Stimulated activated naive CD8-positive, alpha-beta T cell treated with anti-CD3 and anti-CD28 coated beads, Interleukin-15, amount 100 ng/mL, for 72 hours (primary cell): ENCODE data around the gene CROCC.

ENCODE experiments used
- ATAC-seq: fragments of 150-1000 bp; cut with Tn5 transposase; 2 replicates; pipeline ENCODE4 v1.10.0; 2021; ENCODE audit warnings: mild to moderate bottlenecking, moderate library complexity
- DNase-seq, 2 donors: peaks; one replicate each; pipeline ENCODE4 v3.0.0; 2021 to 2022
- H3K27ac Mint-ChIP-seq, 2 donors: one replicate each; pipeline ENCODE4 v1.8.0; 2022; ENCODE audit warnings: mild to moderate bottlenecking in 2 of 2, mixed read lengths in 2 of 2, moderate library complexity in 2 of 2
- H3K27me3 Mint-ChIP-seq: one replicate; pipeline ENCODE4 v1.8.0; 2022; ENCODE audit warnings: mixed read lengths
- H3K4me1 Mint-ChIP-seq: one replicate; pipeline ENCODE4 v1.8.0; 2022; ENCODE audit warnings: mild to moderate bottlenecking, mixed read lengths
- H3K4me3 Mint-ChIP-seq, 2 donors: one replicate each; pipeline ENCODE4 v1.8.0; 2022; ENCODE audit warnings: mild to moderate bottlenecking in 2 of 2, mixed read lengths in 2 of 2, moderate library complexity in 1 of 2
- H3K9me3 Mint-ChIP-seq, 2 donors: one replicate each; pipeline ENCODE4 v1.8.0; 2022; ENCODE audit warnings: mixed read lengths in 2 of 2

CROCC gene

DNA sequence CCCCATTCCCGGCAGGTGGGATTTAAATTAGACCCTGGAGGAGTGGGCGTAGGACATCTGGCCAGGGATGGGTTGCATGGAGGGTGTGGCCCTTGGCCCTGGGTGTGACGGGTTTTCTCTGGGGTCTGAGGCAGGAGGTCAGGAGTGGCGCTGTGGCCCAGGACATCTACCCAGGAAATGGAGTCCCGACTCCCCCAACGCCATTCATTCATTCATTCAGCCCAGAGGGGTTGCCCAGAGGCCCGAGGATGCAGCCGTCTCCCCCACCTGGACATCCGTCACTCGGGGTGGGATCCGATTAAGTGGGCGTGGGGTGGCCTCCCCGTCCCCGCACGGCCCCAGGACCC, 89.3 kb downstream of the CROCC start:
- H3K27me3 Mint-ChIP-seq = no peaks in the 10 kb centered on the region
- H3K4me1 Mint-ChIP-seq = peaks cover 27% of the 10 kb centered on the region
- H3K27ac Mint-ChIP-seq = peak overlapping the region in 1 of 2 donors; percentile 54
- H3K9me3 Mint-ChIP-seq = no peaks in the 10 kb centered on the region
- DNase-seq (peak in 1 of 2 donors; percentile 7), ATAC-seq (peak; percentile 1)
- peak overlapping the region; percentile 84 to 90 for H3K4me3 Mint-ChIP-seq

DNA sequence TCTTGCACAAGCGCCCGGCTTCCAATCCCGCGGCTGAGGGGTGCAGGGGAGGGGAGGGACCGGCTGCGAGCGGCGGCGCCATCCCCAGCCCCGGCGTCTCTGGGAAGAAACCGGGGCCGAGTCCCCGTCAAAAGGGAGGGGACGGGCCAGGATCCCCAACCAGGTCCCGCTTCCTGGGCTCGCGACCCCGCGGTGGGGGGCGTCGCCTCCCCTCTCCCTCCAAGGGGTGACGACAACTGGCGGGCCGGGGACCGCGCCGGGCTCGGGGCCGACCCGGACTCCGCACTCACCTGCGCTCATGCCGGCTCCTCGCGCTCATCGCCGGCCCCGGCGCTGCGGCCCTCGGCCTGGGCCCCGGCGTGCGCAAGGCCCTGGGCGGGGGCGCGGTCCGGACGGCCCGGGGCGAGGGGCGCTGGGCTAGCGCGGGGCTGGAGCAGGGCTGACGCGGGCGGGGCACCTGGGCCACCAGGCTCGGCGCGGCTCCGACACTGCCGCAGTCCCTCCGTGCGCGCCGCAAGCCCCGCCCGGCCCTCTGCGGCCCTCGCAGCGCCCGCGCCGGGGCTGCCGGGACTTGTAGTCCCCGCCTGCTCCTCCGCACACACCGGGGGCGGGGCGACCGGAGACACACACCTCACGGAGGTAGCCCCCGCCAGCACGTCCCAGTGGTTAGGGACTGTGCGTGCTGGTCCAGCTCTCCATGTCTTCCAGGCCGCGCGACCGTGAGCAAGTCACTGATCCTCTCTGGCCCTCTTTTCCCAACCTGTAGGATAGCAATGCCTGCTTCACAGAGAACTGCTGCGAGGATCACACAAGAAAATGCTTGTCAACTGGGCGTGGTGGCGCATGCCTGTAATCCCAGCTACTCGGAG, 89.9 kb downstream of the CROCC start, which contains the start of gene ATP13A2:
Gene ATP13A2, minus strand, starts transcription at position 490 of the 869 bp plus-strand sequence. Its CDS starts 190 bp downstream, at position 300.
- Mint-ChIP-seq H3K4me3 (peak within 1 kb of the TSS; percentile 84 to 90), H3K27me3 (no peaks in the 10 kb centered on the region), H3K4me1 (peaks cover 27% of the 10 kb centered on the region), H3K27ac (peak within 1 kb of the TSS; percentile 70 to 89), H3K9me3 (no peaks in the 10 kb centered on the region)
- peak; percentile 80 to 83 for DNase-seq
- ATAC-seq = peak; percentile 99

DNA sequence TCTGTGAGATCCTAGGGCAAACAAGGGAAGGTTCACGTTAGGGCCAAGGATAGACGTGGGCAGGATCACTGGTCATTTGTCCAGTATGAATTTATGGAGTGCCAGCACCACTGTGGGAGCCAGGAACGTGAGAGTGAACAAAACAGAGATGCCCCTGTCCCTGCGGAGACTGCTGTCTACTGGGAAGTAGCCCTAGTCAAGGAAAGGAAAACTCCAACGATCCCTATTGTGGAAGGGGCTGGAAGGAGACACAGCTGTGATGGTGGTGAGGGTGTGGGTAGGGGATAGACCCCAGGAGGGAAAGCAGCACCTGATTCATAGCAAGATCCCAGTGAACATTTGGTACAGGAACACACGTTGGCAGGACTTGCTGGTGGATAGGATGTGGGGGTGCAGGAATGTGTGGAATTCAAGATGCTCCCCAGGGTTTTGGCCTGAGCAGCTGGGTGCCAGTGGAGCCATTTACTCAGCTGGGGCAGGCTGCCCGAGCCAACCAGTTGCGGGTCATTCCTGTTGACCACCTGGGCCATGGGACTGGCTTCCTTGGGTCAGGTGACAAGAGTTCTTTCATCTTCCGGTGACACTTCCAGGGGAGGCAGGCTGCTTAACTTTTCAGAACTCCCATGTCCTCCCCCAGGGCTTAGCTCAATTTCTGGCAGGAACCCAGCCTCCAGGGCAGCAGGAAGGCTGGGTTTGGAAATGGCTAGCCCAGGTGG, 91.2 kb downstream of the CROCC start:
- no peak overlapping the region for H3K4me3 Mint-ChIP-seq
- no peak overlapping the region for H3K27ac Mint-ChIP-seq
- DNase-seq = no peak

DNA sequence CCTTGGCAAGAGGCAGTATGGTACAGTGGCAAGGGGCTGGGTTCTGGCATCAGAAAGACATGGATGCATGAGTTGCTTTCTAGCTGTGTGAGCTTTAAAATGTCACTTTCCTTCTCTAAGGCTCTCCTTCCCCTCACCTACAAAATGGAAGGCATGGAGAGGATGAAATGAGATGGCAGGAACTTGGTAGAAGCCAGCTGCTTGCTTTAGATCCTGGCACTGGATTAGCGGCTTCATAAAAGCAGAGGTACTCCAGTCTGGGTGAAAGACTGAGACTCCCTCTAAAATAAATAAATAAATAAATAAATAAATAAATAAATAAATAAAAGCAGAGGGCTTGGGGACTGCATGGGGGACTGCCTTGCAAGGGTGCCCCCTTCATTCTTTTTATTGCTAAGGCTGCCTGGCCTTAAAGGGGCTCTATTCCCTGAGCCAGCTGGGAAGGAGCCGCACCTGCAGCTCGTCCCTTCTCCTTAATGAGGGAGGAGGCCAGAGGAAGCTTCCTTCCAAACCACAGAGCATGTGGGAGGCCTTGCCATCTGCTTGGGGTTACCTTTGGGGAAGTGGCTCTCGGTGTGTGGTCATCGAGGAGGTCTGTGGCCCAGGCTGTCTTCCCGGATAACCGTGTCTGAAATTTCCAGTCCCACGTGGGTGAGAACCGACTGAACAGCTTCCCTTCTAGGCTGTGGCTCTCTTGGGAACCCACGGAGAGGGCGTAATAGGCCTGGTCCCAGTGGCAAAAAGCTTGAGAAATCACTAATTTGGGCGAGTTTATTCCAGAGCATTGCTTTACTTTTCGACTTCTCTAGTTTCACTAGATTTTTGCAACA, 92.0 kb downstream of the CROCC start:
- ATAC-seq = no peak
- no peak for DNase-seq
- Mint-ChIP-seq H3K4me3 (no peak overlapping the region), H3K9me3 (no peaks in the 10 kb centered on the region), H3K27ac (no peak overlapping the region), H3K27me3 (no peaks in the 10 kb centered on the region), H3K4me1 (peaks cover 28% of the 10 kb centered on the region)

More for the DNA sequence above, 91.2 kb downstream of the CROCC start:
- no peak for ATAC-seq
- H3K9me3 Mint-ChIP-seq = no peaks in the 10 kb centered on the region
- peaks cover 27% of the 10 kb centered on the region for H3K4me1 Mint-ChIP-seq
- no peaks in the 10 kb centered on the region for H3K27me3 Mint-ChIP-seq

DNA sequence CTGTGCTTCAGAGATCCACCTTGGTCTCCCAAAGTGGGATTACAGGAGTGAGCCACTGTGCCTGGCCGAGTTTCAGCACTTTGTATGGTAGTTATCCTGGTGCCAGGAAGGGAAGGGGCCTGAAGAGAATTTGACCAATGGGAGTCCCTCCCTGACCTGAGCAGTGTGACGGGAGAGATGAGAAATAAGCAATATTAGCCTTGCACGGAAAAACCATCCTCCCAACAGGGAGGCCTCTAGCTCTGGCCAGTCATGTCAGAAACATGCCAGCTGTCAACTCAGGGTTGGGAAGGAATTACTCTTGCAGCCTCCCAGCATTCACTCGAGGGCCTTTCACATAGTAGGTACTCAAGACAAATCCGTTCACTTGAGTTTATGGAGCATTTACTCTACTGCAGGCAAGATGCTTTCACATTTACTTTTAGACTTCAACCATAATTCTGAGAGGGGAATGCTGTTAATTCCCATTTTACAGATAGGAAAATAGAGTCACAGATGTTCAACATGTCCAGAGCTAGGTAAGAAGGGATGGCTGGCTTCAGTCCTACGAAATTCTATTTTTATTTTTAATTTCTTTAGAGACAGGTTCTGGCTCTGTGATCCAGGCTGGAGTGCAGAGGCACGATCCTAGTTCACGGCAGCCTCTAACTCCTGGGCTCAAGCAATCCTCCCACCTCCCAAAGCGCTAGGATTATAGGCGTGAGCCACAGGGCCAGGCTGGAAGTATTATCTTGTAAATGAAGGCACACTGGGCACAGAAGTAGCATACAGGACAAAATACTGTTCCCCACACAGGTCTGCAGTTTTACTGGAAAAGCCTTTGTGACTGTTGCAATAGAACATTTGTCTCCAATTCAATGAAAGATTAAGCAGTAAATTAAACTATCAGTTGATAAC, 93.2 kb downstream of the CROCC start:
- no peaks in the 10 kb centered on the region for H3K9me3 Mint-ChIP-seq
- no peaks in the 10 kb centered on the region for H3K27me3 Mint-ChIP-seq
- H3K4me3 Mint-ChIP-seq = no peak overlapping the region
- DNase-seq = no peak
- peaks cover 34% of the 10 kb centered on the region for H3K4me1 Mint-ChIP-seq
- H3K27ac Mint-ChIP-seq = no peak overlapping the region
- ATAC-seq = no peak

DNA sequence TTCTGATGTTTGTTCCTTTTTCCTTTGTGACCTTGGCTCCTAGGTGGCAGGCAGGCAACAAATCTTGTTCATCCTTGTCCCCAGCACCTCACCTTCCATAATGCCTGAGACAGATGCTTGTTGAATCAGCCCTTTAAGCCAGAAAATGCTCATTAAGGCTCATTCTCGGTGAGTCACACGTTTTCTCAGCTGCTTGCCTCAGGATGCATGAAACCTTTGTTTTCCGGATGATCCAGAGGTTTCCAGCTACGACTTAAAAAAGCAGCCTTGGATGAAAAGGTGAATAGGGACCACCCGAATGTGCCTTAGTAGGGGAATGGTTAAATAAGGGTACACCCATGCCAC, 94.6 kb downstream of the CROCC start:
- H3K4me3 Mint-ChIP-seq = no peak overlapping the region
- H3K27ac Mint-ChIP-seq = no peak overlapping the region
- H3K4me1 Mint-ChIP-seq = peaks cover 23% of the 10 kb centered on the region
- H3K27me3 Mint-ChIP-seq = no peaks in the 10 kb centered on the region
- DNase-seq = no peak
- no peak for ATAC-seq
- H3K9me3 Mint-ChIP-seq = no peaks in the 10 kb centered on the region

DNA sequence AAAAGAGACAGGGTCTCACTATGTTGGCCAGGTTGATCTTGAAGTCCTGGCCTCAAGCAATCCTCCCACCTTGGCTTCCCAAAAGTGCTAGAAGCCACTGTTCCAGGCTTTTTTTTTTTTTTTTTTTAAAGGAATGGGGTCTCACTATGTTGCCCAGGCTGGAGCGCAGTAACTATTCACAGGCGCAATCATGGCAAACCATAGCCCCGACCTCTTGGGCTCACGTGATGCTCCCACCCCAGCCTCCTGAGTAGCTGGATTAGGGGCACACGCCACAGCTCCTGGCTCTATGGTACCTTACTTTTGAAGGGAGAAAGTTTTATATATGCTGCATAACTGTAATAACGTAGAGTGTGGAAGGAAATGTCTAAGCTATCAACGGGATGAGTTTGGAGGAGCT, 95.7 kb downstream of the CROCC start:
- ATAC-seq (no peak), DNase-seq (no peak)
- H3K27ac Mint-ChIP-seq = no peak overlapping the region
- H3K9me3 Mint-ChIP-seq = no peaks in the 10 kb centered on the region
- no peak overlapping the region for H3K4me3 Mint-ChIP-seq
- no peaks in the 10 kb centered on the region for H3K27me3 Mint-ChIP-seq
- peaks cover 16% of the 10 kb centered on the region for H3K4me1 Mint-ChIP-seq

DNA sequence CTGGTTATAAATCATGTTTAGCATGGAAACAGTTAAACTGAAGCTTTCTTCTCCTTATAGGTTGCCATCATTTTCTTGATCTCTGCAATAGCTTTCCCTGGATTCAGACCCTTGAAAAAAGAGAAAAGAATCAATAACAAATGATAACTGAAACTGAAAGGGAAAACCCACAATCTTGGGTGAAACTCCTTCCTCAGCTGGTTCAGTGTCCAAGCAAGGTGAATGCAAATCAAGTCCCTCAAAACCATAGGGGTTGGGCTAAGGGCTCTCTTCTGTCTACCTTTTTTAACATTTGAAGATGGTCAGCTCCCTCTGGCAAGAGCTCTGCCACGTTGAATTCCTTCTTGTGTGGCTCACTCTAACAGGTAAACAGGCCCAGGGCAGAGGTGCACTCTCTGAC, 97.1 kb downstream of the CROCC start:
- ATAC-seq = no peak
- Mint-ChIP-seq H3K4me1 (peaks cover 11% of the 10 kb centered on the region), H3K9me3 (no peaks in the 10 kb centered on the region), H3K4me3 (no peak overlapping the region), H3K27me3 (no peaks in the 10 kb centered on the region), H3K27ac (peak overlapping the region; percentile 38 to 79)
- DNase-seq = no peak

DNA sequence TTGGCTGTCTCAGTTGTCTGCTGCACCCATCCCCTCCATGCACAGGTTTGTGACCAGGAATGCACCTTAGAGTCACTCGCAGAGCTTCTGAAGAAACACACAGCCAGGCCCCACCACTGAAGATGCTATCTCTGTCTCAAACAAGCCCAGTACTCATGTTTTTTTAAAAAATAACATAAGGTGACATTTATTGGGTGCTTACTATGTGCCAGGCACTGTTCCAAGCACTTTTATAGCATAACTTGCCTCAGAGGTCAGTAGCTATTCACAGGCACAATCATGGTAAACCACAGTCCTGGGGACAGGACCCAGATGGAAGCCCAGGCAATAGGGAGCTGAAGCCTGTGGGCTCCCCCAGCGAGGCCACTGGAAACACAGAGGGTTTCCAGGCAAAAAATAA, 98.8 kb downstream of the CROCC start:
- DNase-seq (no peak), ATAC-seq (no peak)
- Mint-ChIP-seq H3K27me3 (no peaks in the 10 kb centered on the region), H3K9me3 (no peaks in the 10 kb centered on the region), H3K27ac (peak overlapping the region in 1 of 2 donors; percentile 74), H3K4me1 (peaks cover 11% of the 10 kb centered on the region), H3K4me3 (no peak overlapping the region)

DNA sequence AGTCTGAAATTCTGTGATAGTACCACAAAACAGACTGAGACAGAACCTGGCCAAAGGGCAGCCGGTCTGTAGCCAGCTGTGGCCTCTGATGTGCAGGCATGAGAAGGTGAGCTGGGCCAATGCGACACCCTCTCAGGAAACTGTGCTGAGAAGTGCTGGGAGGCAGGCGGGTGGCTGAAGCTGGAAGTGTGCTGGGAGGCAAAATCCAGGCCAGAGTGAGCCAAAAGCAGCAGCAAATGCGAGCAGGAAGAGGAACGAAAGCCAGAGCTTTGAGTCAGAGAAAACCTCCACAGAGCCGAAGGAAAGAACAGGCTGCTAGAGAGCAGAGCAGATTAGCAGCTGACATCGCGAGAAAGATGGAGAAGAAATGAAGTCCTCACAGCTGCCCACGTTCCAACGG, 100.2 kb downstream of the CROCC start:
- DNase-seq = no peak
- H3K9me3 Mint-ChIP-seq = no peaks in the 10 kb centered on the region
- no peak overlapping the region for H3K4me3 Mint-ChIP-seq
- no peak overlapping the region for H3K27ac Mint-ChIP-seq
- peaks cover 11% of the 10 kb centered on the region for H3K4me1 Mint-ChIP-seq
- ATAC-seq = no peak
- H3K27me3 Mint-ChIP-seq = no peaks in the 10 kb centered on the region
